DOHH2 (cell line): ENCODE results near the gene SPDYC.

Experiments used
- H3F3A ChIP-seq: fragments of 200-600 bp; sonication (generic), shearing (Covaris generic); 2 replicates; pipeline ENCODE4 v1.6.0; 2016; ENCODE audit warnings: antibody characterized with exemption, mild to moderate bottlenecking; ENCODE audit not compliant: control insufficient read depth, insufficient read depth
- H3K27ac ChIP-seq: fragments of 200-600 bp; sonication (generic); 2 replicates; pipeline ENCODE4 v1.5.1; 2014; ENCODE audit warnings: low read depth, mild to moderate bottlenecking, low read length, moderate library complexity
- H3K27me3 ChIP-seq: fragments of 200-600 bp; sonication (generic); 2 replicates; pipeline ENCODE4 v1.6.1; 2014; ENCODE audit warnings: mild to moderate bottlenecking, low read length, mixed read lengths; ENCODE audit not compliant: control insufficient read depth
- H3K36me3 ChIP-seq: fragments of 200-600 bp; sonication (generic); 2 replicates; pipeline ENCODE4 v1.6.1; 2014; ENCODE audit warnings: mild to moderate bottlenecking, low read length, moderate library complexity, mixed read lengths; ENCODE audit not compliant: control insufficient read depth
- H3K4me1 ChIP-seq: fragments of 200-600 bp; sonication (generic); 2 replicates; pipeline ENCODE4 v1.6.1; 2014; ENCODE audit warnings: mild to moderate bottlenecking, low read length, mixed read lengths; ENCODE audit not compliant: control insufficient read depth
- H3K4me2 ChIP-seq: fragments of 200-600 bp; sonication (generic); 2 replicates; pipeline ENCODE4 v1.6.0; 2014; ENCODE audit warnings: mild to moderate bottlenecking, low read length, moderate library complexity
- H3K4me3 ChIP-seq: fragments of 200-600 bp; sonication (generic); 2 replicates; pipeline ENCODE4 v1.5.1; 2014; ENCODE audit warnings: mild to moderate bottlenecking, low read length, mixed read lengths
- H3K79me2 ChIP-seq: fragments of 200-600 bp; sonication (generic); 2 replicates; pipeline ENCODE4 v1.6.1; 2014; ENCODE audit warnings: mild to moderate bottlenecking, low read length, mixed read lengths; ENCODE audit not compliant: control insufficient read depth
- H3K9me2 ChIP-seq: fragments of 200-600 bp; sonication (generic); replicated peaks from 2 replicates; pipeline ENCODE4 v1.6.1; 2014; ENCODE audit warnings: mild to moderate bottlenecking, low read length, mixed read lengths; ENCODE audit not compliant: control insufficient read depth
- H3K9me3 ChIP-seq: fragments of 200-600 bp; sonication (generic); 2 replicates; pipeline ENCODE4 v1.6.1; 2014; ENCODE audit warnings: antibody characterized with exemption, low read length, mixed read lengths; ENCODE audit not compliant: control insufficient read depth, insufficient read depth
- H4K20me1 ChIP-seq: fragments of 200-600 bp; sonication (generic); 2 replicates; pipeline ENCODE4 v1.6.0; 2014; ENCODE audit warnings: low read depth, mild to moderate bottlenecking, antibody characterized with exemption, low read length, moderate library complexity; ENCODE audit not compliant: control insufficient read depth, insufficient read depth
- EZH2phosphoT487 ChIP-seq: fragments of 200-600 bp; sonication (generic); IDR thresholded peaks from 2 replicates; pipeline ENCODE4 v1.6.1; 2017; ENCODE audit warnings: borderline replicate concordance, mild to moderate bottlenecking, antibody characterized with exemption, low read length, moderate library complexity, mixed read lengths
- TF ChIP-seq, protein P1 (sequence below): fragments of 200-600 bp; sonication (generic); IDR thresholded peaks from one replicate; pipeline ENCODE4 v1.5.1; 2014; ENCODE audit warnings: antibody characterized with exemption, mild to moderate bottlenecking, low read depth, low read length; ENCODE audit not compliant: poor library complexity, severe bottlenecking

The SPDYC gene

DNA sequence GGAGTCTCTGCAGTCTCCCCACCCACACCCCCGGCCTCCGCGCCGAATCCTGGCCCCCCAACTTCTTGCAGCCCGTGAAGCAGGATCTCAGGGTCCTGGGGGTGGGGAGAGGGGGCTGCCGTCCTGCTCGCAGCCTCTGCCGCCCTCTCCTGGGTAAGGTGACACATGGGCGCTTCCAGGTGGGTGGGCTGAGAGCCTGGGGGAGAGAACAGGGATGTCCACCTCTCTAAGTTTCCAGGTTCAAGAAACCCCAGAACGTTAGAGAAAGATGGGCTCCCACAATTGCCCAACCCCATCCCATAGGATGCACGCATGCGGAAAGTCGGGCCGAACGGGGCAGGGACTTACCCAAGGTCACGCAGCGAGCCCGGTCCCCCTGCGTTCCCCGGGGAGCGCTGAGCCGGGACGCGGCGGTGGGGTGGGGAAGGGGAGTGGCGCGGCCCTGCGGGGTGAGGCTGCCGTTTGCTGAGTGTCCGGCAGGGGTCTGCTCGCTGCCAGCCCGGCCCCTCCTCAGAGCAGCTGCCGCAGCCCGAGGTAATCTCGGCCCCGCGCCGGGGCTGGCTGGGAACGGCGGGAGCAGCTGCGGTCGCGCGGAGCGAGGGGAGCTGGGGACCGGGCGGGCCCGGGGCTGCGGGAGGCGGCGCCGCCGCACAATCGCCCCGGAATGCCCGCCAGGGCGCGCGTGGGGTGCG lies 11.0 kb downstream of the SPDYC start:
- Histone ChIP-seq H3F3A (peaks cover 9% of the 10 kb centered on the region), H3K4me2 (peak overlapping the region; percentile 83), H3K9me2 (no peaks in the 10 kb centered on the region), H3K4me1 (peaks cover 34% of the 10 kb centered on the region), H3K36me3 (peaks cover 34% of the 10 kb centered on the region), H3K27ac (peak overlapping the region; percentile 70), H3K4me3 (peak overlapping the region; percentile 87), H4K20me1 (no peaks in the 10 kb centered on the region), H3K79me2 (peaks cover 30% of the 10 kb centered on the region), H3K9me3 (no peaks in the 10 kb centered on the region), H3K27me3 (no peaks in the 10 kb centered on the region)
- TF ChIP-seq, protein P1, sequence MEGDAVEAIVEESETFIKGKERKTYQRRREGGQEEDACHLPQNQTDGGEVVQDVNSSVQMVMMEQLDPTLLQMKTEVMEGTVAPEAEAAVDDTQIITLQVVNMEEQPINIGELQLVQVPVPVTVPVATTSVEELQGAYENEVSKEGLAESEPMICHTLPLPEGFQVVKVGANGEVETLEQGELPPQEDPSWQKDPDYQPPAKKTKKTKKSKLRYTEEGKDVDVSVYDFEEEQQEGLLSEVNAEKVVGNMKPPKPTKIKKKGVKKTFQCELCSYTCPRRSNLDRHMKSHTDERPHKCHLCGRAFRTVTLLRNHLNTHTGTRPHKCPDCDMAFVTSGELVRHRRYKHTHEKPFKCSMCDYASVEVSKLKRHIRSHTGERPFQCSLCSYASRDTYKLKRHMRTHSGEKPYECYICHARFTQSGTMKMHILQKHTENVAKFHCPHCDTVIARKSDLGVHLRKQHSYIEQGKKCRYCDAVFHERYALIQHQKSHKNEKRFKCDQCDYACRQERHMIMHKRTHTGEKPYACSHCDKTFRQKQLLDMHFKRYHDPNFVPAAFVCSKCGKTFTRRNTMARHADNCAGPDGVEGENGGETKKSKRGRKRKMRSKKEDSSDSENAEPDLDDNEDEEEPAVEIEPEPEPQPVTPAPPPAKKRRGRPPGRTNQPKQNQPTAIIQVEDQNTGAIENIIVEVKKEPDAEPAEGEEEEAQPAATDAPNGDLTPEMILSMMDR, result peak; percentile 91
- no peak for TF ChIP-seq EZH2phosphoT487

DNA sequence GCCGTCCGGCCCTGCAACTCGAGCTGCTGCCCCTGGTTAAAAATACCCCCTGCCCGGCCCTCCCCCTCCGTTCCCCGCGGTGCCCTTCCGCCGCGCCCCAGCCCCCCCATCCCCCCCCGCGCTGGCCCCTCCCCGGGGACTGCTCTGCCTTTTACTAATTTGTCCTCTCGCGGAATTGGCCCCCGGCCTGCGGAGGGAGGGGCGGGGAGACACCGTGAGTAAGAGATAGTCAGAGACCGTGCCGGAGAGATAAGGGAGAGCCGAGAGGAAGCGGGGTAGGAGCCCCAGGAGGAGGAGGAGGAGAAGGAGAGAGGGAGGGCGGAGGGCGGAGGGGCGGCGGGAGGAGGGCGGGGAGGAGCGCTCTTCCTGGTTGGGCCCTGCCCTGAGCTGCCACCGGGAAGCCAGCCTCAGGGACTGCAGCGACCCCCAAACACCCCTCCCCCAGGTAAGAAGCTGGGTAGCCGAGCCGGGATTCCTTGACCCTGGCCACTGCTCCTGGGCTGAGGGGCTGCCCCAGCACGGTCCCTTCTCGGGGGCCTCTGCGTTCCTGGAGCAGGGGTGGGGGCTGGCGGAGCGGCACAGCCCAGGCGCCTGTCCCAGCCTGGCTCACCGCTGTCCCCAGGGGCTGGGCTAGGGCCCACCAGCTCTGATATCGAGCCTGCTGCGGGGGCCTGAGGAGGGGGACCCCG lies 11.7 kb downstream of the SPDYC start, which contains the start of gene CAPN1:
TSS of gene CAPN1 (plus strand) at position 360 of the 689 bp plus-strand sequence. CDS start 774 bp downstream, outside the sequence.
- H3K79me2 ChIP-seq, result peaks cover 30% of the 10 kb centered on the region
- H3K4me1 ChIP-seq, result peaks cover 34% of the 10 kb centered on the region
- no peaks in the 10 kb centered on the region for H3K9me2 ChIP-seq
- peak within 1 kb of the TSS; percentile 83 for H3K4me2 ChIP-seq
- H3K27ac ChIP-seq, result peak within 1 kb of the TSS; percentile 70
- H4K20me1 ChIP-seq, result no peaks in the 10 kb centered on the region
- peaks cover 41% of the 10 kb centered on the region for H3K36me3 ChIP-seq
- TF ChIP-seq, protein P1, result no peak
- TF ChIP-seq EZH2phosphoT487, result no peak
- H3K27me3 ChIP-seq, result no peaks in the 10 kb centered on the region
- H3F3A ChIP-seq, result peaks cover 9% of the 10 kb centered on the region
- H3K9me3 ChIP-seq, result no peaks in the 10 kb centered on the region
- peak within 1 kb of the TSS; percentile 87 for H3K4me3 ChIP-seq

DNA sequence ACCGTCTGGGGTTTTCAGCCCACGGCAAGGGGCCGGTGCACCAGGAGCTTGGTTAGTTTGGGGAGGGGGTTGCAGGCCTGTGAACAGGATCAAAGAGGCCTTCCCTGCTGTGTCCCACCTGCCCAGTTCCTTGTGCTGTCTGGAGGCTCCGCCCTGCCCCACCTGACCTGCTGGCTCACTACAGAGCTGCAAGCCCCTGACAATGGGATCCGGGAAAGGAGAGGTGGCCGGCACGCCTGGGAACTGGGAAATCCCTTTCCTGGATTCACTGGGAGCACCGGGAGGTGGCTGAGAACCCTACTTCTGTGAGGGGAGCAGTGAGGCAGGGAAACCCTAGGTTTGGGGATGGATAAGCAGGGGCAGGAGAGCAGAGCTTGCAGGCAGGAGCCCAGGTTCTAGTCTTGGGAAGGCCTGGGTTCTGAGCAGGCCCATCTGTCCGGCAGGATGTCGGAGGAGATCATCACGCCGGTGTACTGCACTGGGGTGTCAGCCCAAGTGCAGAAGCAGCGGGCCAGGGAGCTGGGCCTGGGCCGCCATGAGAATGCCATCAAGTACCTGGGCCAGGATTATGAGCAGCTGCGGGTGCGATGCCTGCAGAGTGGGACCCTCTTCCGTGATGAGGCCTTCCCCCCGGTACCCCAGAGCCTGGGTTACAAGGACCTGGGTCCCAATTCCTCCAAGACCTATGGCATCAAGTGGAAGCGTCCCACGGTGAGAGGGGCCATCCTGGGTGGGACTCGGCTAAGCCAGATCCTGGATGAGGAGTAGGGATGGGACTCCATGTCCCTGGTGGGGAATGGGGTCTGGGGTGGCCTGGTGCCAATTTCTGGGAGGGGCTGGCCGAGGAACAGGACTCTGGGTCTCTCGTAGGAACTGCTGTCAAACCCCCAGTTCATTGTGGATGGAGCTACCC lies 12.5 kb downstream of the SPDYC start:
- Histone ChIP-seq H3K4me3 (peak overlapping the region; percentile 87), H3K27ac (peak overlapping the region; percentile 70), H3K36me3 (peaks cover 48% of the 10 kb centered on the region), H3K9me2 (no peaks in the 10 kb centered on the region), H3K4me1 (peaks cover 34% of the 10 kb centered on the region), H3K27me3 (no peaks in the 10 kb centered on the region), H3F3A (peaks cover 9% of the 10 kb centered on the region), H4K20me1 (no peaks in the 10 kb centered on the region), H3K79me2 (peaks cover 30% of the 10 kb centered on the region), H3K9me3 (no peaks in the 10 kb centered on the region), H3K4me2 (peak overlapping the region; percentile 83)
- TF ChIP-seq, protein P1, result no peak
- TF ChIP-seq EZH2phosphoT487, result no peak
